WTC11 (cell line): ENCODE data around the gene ARHGEF10L. TPM values are rescaled to one million over a fixed set of nuclear protein-coding genes. Genes with fewer than 3 reads are reported as not detected.

Experiments used
- ATAC-seq: fragments of 200-7000 bp; cut with Tn5 transposase; 2 replicates; pipeline ENCODE4 v1.10.0; 2021; ENCODE audit warnings: mild to moderate bottlenecking, moderate library complexity
- CTCF ChIA-PET: fragments of 300-600 bp; sonication (Branson Sonifier 250); formaldehyde crosslinking; loops from one replicate; lab custom pipeline; 2021; ENCODE audit warnings: antibody characterized with exemption; lab: Charles Lee
- POLR2A ChIA-PET: fragments of 350-600 bp; sonication (Branson Sonifier 250); formaldehyde crosslinking; loops from one replicate; lab custom pipeline; 2021; ENCODE audit warnings: antibody characterized with exemption; lab: Charles Lee
- DNase-seq: peaks from one replicate; pipeline ENCODE4 v3.0.0; 2021; ENCODE audit warnings: low spot score
- H3K27ac Mint-ChIP-seq: 2 replicates; pipeline ENCODE4 v1.8.0; 2021; ENCODE audit warnings: mixed read lengths
- H3K27me3 Mint-ChIP-seq: 2 replicates; pipeline ENCODE4 v1.8.0; 2021; ENCODE audit warnings: low read depth, mild to moderate bottlenecking, moderate library complexity, mixed read lengths
- H3K36me3 Mint-ChIP-seq: 2 replicates; pipeline ENCODE4 v1.8.0; 2021; ENCODE audit warnings: mixed read lengths
- H3K4me1 Mint-ChIP-seq: 2 replicates; pipeline ENCODE4 v1.8.0; 2022; ENCODE audit warnings: mixed read lengths
- H3K4me3 Mint-ChIP-seq: 2 replicates; pipeline ENCODE4 v1.8.0; 2021; ENCODE audit warnings: mild to moderate bottlenecking, moderate library complexity, mixed read lengths
- H3K9me3 Mint-ChIP-seq: 2 replicates; pipeline ENCODE4 v1.8.0; 2021; ENCODE audit warnings: mixed read lengths
- CBFB ChIP-seq: sonication (generic); formaldehyde crosslinking; IDR thresholded peaks from 2 replicates; pipeline ENCODE4 v1.8.1; 2022; ENCODE audit warnings: mild to moderate bottlenecking, low read depth, missing genetic modification reagents
- ESRRA ChIP-seq: sonication (generic); formaldehyde crosslinking; IDR thresholded peaks from 2 replicates; pipeline ENCODE4 v1.8.1; 2022; ENCODE audit warnings: mild to moderate bottlenecking, missing genetic modification reagents, borderline replicate concordance
- ETV6 ChIP-seq: sonication (generic); formaldehyde crosslinking; IDR thresholded peaks from 2 replicates; pipeline ENCODE4 v1.8.1; 2022; ENCODE audit warnings: mild to moderate bottlenecking, missing genetic modification reagents
- FOXJ3 ChIP-seq: sonication (generic); formaldehyde crosslinking; IDR thresholded peaks from 2 replicates; pipeline ENCODE4 v1.9.0; 2021; ENCODE audit warnings: missing genetic modification reagents, mild to moderate bottlenecking, borderline replicate concordance
- FOXP1 ChIP-seq: sonication (generic); formaldehyde crosslinking; IDR thresholded peaks from 2 replicates; pipeline ENCODE4 v1.8.0; 2022; ENCODE audit warnings: missing genetic modification reagents, mild to moderate bottlenecking, moderate library complexity, borderline replicate concordance
- HMGA2 ChIP-seq: fragments of 250-450 bp; sonication (Bioruptor Pico); IDR thresholded peaks from 2 replicates; pipeline ENCODE4 v1.4.0; 2021; ENCODE audit warnings: mild to moderate bottlenecking, moderate library complexity
- MYBL2 ChIP-seq: sonication (generic); formaldehyde crosslinking; IDR thresholded peaks from 2 replicates; pipeline ENCODE4 v1.8.1; 2023; ENCODE audit warnings: mild to moderate bottlenecking, moderate library complexity, missing genetic modification reagents
- NFYB ChIP-seq: sonication (generic); formaldehyde crosslinking; conservative IDR thresholded peaks from 2 replicates; pipeline ENCODE4 v1.8.0; 2022; ENCODE audit warnings: low read depth, missing genetic modification reagents
- NR2C2 ChIP-seq: sonication (generic); formaldehyde crosslinking; IDR thresholded peaks from 2 replicates; pipeline ENCODE4 v1.8.0; 2022; ENCODE audit warnings: mild to moderate bottlenecking, missing genetic modification reagents
- NR3C1 ChIP-seq: sonication (generic); formaldehyde crosslinking; conservative IDR thresholded peaks from 2 replicates; pipeline ENCODE4 v1.8.1; 2023; ENCODE audit warnings: low read depth, mild to moderate bottlenecking, missing genetic modification reagents
- RELA ChIP-seq: sonication (generic); formaldehyde crosslinking; IDR thresholded peaks from 2 replicates; pipeline ENCODE4 v1.8.1; 2022; ENCODE audit warnings: missing genetic modification reagents, mild to moderate bottlenecking, borderline replicate concordance
- ZBTB21 ChIP-seq: sonication (generic); formaldehyde crosslinking; IDR thresholded peaks from 2 replicates; pipeline ENCODE4 v1.8.1; 2023; ENCODE audit warnings: mild to moderate bottlenecking, missing genetic modification reagents, borderline replicate concordance
- ZNF232 ChIP-seq: sonication (generic); formaldehyde crosslinking; IDR thresholded peaks from 2 replicates; pipeline ENCODE4 v1.8.0; 2022; ENCODE audit warnings: mild to moderate bottlenecking, missing genetic modification reagents
- ZNF263 ChIP-seq: sonication (generic); formaldehyde crosslinking; IDR thresholded peaks from 2 replicates; pipeline ENCODE4 v1.8.1; 2022; ENCODE audit warnings: low read depth, mild to moderate bottlenecking, moderate library complexity, missing genetic modification reagents
- ZNF396 ChIP-seq: fragments of 250-450 bp; sonication (Bioruptor Pico); IDR thresholded peaks from 2 replicates; pipeline ENCODE4 v1.8.0; 2021; ENCODE audit warnings: mild to moderate bottlenecking, moderate library complexity, borderline replicate concordance
- total RNA-seq: library from RNA; stranded (reverse); gene quantifications from 3 replicates; pipeline ENCODE4 v1.2.3, GENCODE V29; 2021
- TF ChIP-seq, protein P1 (sequence below): sonication (generic); formaldehyde crosslinking; IDR thresholded peaks from 2 replicates; pipeline ENCODE4 v1.8.1; 2022; ENCODE audit warnings: low read depth, missing genetic modification reagents, borderline replicate concordance
- TF ChIP-seq, protein P2 (sequence below): fragments of 200-600 bp; IDR thresholded peaks from 2 replicates; pipeline ENCODE4 v1.8.0; 2022; ENCODE audit warnings: antibody characterized with exemption
- TF ChIP-seq, protein P3 (sequence below): sonication (generic); formaldehyde crosslinking; IDR thresholded peaks from 2 replicates; pipeline ENCODE4 v1.8.0; 2023; ENCODE audit warnings: mild to moderate bottlenecking, missing genetic modification reagents
- TF ChIP-seq, protein P4 (sequence below): sonication (generic); formaldehyde crosslinking; IDR thresholded peaks from 2 replicates; pipeline ENCODE4 v1.8.0; 2022; ENCODE audit warnings: missing genetic modification reagents
- TF ChIP-seq, protein P5 (sequence below): sonication (generic); formaldehyde crosslinking; IDR thresholded peaks from 2 replicates; pipeline ENCODE4 v1.8.1; 2022; ENCODE audit warnings: low read depth, mild to moderate bottlenecking, moderate library complexity, missing genetic modification reagents, borderline replicate concordance

The ARHGEF10L gene
- total RNA-seq, 1 experiment from 2014 or later: 34.4 TPM

DNA sequence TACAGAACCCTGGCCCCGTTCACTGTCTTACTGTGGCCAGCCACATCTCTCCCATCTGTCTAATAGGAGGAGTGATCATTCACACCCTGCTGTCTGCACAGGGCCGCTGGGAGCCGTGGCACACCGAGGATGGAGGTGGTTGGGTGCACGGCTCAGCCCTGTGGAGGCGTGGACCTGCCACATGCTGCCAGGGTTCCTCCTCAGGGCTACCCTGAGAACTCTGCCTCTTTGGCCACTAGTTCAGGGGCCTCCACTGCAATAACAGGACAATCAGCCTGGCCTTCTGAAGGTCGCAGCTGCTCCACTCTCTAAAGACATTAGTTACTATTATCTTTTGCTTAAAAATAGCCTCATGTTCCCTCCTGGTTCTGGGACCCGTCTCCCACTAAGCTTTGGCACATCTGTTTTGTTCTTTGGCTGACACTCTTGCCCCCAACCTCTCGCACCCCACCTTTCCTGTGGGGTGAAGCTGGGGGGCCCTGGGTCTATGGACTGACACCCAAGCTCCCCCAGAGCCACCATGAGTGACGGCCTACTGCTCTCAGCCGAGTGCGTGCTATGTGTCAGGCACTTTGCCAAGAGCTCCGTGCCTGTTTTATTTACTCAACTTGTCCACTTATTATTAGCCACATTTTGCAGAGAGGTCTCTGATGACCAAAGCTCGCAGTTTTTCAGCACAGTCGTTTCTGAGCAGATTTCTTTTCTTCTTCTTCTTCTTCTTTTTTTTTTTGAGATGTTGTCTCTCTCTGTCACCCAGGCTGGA is 66.3 kb downstream of the ARHGEF10L start:
- peak overlapping the region; percentile 39 for H3K27ac Mint-ChIP-seq
- ATAC-seq: no peak
- H3K36me3 Mint-ChIP-seq: peaks cover 6% of the 10 kb centered on the region; the same call in 1 of the 2 replicates
- H3K4me3 Mint-ChIP-seq: no peak overlapping the region
- DNase-seq: no peak
- POLR2A ChIA-PET: interaction anchor here (0.7 to 1.5 kb wide), 2 partner anchors 31 to 555 kb away, joined by 3 to 4 read pairs; no protein-coding TSS in a partner anchor
- no peaks in the 10 kb centered on the region for H3K27me3 Mint-ChIP-seq
- TF ChIP-seq, protein P1, sequence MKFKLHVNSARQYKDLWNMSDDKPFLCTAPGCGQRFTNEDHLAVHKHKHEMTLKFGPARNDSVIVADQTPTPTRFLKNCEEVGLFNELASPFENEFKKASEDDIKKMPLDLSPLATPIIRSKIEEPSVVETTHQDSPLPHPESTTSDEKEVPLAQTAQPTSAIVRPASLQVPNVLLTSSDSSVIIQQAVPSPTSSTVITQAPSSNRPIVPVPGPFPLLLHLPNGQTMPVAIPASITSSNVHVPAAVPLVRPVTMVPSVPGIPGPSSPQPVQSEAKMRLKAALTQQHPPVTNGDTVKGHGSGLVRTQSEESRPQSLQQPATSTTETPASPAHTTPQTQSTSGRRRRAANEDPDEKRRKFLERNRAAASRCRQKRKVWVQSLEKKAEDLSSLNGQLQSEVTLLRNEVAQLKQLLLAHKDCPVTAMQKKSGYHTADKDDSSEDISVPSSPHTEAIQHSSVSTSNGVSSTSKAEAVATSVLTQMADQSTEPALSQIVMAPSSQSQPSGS: no peak
- TF ChIP-seq NR3C1 (CRISPR knock-in tag) (no peak), HMGA2 (CRISPR knock-in tag) (no peak), ZNF263 (CRISPR knock-in tag) (no peak), ETV6 (CRISPR knock-in tag) (no peak), ESRRA (CRISPR knock-in tag) (no peak), ZNF396 (CRISPR knock-in tag) (no peak), FOXP1 (no peak), RELA (no peak), NFYB (CRISPR knock-in tag) (no peak), FOXJ3 (CRISPR knock-in tag) (no peak), NR2C2 (no peak), ZBTB21 (no peak)
- TF ChIP-seq, protein P2, sequence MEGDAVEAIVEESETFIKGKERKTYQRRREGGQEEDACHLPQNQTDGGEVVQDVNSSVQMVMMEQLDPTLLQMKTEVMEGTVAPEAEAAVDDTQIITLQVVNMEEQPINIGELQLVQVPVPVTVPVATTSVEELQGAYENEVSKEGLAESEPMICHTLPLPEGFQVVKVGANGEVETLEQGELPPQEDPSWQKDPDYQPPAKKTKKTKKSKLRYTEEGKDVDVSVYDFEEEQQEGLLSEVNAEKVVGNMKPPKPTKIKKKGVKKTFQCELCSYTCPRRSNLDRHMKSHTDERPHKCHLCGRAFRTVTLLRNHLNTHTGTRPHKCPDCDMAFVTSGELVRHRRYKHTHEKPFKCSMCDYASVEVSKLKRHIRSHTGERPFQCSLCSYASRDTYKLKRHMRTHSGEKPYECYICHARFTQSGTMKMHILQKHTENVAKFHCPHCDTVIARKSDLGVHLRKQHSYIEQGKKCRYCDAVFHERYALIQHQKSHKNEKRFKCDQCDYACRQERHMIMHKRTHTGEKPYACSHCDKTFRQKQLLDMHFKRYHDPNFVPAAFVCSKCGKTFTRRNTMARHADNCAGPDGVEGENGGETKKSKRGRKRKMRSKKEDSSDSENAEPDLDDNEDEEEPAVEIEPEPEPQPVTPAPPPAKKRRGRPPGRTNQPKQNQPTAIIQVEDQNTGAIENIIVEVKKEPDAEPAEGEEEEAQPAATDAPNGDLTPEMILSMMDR: no peak
- TF ChIP-seq, protein P3, sequence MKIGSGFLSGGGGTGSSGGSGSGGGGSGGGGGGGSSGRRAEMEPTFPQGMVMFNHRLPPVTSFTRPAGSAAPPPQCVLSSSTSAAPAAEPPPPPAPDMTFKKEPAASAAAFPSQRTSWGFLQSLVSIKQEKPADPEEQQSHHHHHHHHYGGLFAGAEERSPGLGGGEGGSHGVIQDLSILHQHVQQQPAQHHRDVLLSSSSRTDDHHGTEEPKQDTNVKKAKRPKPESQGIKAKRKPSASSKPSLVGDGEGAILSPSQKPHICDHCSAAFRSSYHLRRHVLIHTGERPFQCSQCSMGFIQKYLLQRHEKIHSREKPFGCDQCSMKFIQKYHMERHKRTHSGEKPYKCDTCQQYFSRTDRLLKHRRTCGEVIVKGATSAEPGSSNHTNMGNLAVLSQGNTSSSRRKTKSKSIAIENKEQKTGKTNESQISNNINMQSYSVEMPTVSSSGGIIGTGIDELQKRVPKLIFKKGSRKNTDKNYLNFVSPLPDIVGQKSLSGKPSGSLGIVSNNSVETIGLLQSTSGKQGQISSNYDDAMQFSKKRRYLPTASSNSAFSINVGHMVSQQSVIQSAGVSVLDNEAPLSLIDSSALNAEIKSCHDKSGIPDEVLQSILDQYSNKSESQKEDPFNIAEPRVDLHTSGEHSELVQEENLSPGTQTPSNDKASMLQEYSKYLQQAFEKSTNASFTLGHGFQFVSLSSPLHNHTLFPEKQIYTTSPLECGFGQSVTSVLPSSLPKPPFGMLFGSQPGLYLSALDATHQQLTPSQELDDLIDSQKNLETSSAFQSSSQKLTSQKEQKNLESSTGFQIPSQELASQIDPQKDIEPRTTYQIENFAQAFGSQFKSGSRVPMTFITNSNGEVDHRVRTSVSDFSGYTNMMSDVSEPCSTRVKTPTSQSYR (CRISPR knock-in tag): no peak
- TF ChIP-seq, all 79 proteins: peak for 0
- no peaks in the 10 kb centered on the region for H3K9me3 Mint-ChIP-seq
- CTCF ChIA-PET: interaction anchor here (0.7 to 18.6 kb wide), 23 partner anchors 11 to 203 kb away, joined by 3 to 273 read pairs (median 9); no protein-coding TSS in a partner anchor
- peaks cover 21% of the 10 kb centered on the region for H3K4me1 Mint-ChIP-seq

DNA sequence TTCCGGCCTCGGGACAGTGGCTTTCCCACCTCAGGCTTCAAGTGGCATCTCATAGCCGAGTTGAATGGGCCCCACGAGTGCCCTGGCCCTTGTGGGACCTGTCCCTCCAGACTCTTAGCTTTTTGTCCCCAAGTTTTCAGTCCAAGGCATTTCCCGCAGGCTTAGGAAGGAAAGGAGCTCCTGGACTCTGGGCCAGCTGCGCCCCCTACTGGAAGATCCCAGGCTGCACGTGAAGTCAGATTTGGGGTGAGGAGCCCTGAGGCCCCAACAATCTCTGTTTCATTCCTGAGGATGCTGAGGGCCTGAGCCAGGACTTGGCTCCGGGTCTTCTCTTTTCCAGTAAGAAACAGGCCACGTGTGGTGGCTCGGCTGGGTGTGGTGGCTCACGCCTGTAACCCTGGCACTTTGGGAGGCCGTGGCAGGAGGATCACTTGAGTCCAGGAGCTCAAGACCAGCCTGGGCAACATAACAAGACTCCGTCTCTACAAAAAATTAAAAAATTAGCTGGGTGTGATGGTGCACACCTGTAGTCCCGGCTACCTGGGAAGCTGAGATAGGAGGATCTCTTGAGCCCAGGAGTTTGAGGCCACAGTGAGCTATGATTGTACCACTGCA is 67.4 kb downstream of the ARHGEF10L start:
- CTCF ChIA-PET: interaction anchor here (0.6 to 18.6 kb wide), 56 partner anchors 9 to 1661 kb away, joined by 3 to 273 read pairs (median 5); partner anchors contain the start of gene KLHDC7A
- peaks cover 22% of the 10 kb centered on the region for H3K4me1 Mint-ChIP-seq
- POLR2A ChIA-PET: interaction anchor here (0.5 to 1.5 kb wide), 2 partner anchors 15 to 33 kb away, joined by 4 read pairs; no protein-coding TSS in a partner anchor
- peak; percentile 65 for ATAC-seq
- no peak overlapping the region; the same call in none of the 2 replicates for H3K27ac Mint-ChIP-seq
- no peak overlapping the region for H3K4me3 Mint-ChIP-seq
- DNase-seq: peak; percentile 88
- no peaks in the 10 kb centered on the region for H3K27me3 Mint-ChIP-seq
- peaks cover 6% of the 10 kb centered on the region; the same call in 1 of the 2 replicates for H3K36me3 Mint-ChIP-seq
- no peaks in the 10 kb centered on the region for H3K9me3 Mint-ChIP-seq
- TF ChIP-seq, protein P4, sequence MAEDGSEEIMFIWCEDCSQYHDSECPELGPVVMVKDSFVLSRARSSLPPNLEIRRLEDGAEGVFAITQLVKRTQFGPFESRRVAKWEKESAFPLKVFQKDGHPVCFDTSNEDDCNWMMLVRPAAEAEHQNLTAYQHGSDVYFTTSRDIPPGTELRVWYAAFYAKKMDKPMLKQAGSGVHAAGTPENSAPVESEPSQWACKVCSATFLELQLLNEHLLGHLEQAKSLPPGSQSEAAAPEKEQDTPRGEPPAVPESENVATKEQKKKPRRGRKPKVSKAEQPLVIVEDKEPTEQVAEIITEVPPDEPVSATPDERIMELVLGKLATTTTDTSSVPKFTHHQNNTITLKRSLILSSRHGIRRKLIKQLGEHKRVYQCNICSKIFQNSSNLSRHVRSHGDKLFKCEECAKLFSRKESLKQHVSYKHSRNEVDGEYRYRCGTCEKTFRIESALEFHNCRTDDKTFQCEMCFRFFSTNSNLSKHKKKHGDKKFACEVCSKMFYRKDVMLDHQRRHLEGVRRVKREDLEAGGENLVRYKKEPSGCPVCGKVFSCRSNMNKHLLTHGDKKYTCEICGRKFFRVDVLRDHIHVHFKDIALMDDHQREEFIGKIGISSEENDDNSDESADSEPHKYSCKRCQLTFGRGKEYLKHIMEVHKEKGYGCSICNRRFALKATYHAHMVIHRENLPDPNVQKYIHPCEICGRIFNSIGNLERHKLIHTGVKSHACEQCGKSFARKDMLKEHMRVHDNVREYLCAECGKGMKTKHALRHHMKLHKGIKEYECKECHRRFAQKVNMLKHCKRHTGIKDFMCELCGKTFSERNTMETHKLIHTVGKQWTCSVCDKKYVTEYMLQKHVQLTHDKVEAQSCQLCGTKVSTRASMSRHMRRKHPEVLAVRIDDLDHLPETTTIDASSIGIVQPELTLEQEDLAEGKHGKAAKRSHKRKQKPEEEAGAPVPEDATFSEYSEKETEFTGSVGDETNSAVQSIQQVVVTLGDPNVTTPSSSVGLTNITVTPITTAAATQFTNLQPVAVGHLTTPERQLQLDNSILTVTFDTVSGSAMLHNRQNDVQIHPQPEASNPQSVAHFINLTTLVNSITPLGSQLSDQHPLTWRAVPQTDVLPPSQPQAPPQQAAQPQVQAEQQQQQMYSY (CRISPR knock-in tag): peak; percentile 47; the same call in 1 of the 2 replicates
- TF ChIP-seq MYBL2 (CRISPR knock-in tag) (no peak), ZNF232 (CRISPR knock-in tag) (no peak), CBFB (CRISPR knock-in tag) (no peak), FOXP1 (no peak)
- TF ChIP-seq, protein P5, sequence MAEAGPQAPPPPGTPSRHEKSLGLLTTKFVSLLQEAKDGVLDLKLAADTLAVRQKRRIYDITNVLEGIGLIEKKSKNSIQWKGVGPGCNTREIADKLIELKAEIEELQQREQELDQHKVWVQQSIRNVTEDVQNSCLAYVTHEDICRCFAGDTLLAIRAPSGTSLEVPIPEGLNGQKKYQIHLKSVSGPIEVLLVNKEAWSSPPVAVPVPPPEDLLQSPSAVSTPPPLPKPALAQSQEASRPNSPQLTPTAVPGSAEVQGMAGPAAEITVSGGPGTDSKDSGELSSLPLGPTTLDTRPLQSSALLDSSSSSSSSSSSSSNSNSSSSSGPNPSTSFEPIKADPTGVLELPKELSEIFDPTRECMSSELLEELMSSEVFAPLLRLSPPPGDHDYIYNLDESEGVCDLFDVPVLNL: no peak
- TF ChIP-seq, protein P2: peak; percentile 91
